ENCODE results near the gene TP53I11.

The TP53I11 gene

DNA sequence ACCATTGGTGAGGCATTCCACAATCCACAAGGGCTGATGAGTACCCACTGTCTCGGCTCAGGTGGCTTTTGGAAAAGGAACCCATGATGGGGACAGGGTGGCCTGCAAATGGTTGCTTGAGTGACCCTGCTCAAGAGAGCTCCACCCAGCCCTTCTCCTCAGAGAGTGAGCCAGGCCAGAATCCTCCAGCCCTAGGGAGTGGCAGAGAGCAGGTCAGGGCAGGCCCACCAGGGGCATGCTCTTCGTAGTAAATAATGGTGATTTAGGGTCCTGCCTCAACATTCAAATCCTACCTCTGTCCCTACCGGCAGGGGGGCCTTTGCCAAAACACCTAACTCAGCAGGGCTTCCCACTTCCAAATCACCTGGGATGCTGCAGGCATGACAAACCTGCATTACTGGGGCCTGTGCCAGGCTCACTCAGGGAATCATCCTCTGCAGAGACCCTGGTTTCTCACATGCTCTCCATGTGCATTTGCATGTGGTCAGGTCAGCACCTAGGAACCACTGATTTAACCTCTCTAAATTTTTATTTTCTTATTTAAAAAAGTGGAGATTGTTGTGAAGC, 17.3 kb upstream of the TP53I11 start:
- TF ChIP-seq, protein P1, sequence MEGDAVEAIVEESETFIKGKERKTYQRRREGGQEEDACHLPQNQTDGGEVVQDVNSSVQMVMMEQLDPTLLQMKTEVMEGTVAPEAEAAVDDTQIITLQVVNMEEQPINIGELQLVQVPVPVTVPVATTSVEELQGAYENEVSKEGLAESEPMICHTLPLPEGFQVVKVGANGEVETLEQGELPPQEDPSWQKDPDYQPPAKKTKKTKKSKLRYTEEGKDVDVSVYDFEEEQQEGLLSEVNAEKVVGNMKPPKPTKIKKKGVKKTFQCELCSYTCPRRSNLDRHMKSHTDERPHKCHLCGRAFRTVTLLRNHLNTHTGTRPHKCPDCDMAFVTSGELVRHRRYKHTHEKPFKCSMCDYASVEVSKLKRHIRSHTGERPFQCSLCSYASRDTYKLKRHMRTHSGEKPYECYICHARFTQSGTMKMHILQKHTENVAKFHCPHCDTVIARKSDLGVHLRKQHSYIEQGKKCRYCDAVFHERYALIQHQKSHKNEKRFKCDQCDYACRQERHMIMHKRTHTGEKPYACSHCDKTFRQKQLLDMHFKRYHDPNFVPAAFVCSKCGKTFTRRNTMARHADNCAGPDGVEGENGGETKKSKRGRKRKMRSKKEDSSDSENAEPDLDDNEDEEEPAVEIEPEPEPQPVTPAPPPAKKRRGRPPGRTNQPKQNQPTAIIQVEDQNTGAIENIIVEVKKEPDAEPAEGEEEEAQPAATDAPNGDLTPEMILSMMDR (IDR thresholded peaks at IDR 0.05; ENCODE audit: low read depth, low read length, missing control alignments), result no peak
- no peak overlapping the region for H3K4me3 ChIP-seq (ENCODE audit: low read depth, low read length)
- in situ Hi-C loops (cut with HindIII; ENCODE audit: low sequenced_read_pairs), result no loop called here
- DNase-seq (ENCODE audit: low read depth), result no peak

DNA sequence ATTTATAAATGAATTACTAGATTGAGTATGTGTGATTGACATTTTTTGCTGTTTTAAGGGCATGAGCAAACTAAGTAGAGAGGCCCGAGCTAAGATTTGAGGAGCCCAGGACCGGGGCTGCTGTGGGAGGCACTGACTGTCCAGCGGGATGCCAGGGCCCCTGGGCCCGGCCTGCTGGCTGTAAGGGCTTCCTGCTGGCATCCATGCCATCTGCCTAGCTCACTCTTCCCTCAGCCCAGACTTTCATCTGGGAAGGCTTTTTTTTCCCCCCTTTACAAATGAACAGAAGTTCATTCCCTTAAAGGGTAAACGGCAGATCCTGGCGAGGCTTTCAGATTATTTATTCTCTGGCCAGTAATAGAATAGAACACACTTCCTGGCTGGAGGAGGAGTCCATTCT, 16.0 kb upstream of the TP53I11 start:
- TF ChIP-seq, protein P1 (IDR thresholded peaks at IDR 0.05; ENCODE audit: low read depth, low read length, missing control alignments), result no peak
- H3K4me3 ChIP-seq (ENCODE audit: low read depth, low read length), result no peak overlapping the region
- in situ Hi-C loops (cut with HindIII; ENCODE audit: low sequenced_read_pairs), result no loop called here
- no peak for DNase-seq (ENCODE audit: low read depth)

DNA sequence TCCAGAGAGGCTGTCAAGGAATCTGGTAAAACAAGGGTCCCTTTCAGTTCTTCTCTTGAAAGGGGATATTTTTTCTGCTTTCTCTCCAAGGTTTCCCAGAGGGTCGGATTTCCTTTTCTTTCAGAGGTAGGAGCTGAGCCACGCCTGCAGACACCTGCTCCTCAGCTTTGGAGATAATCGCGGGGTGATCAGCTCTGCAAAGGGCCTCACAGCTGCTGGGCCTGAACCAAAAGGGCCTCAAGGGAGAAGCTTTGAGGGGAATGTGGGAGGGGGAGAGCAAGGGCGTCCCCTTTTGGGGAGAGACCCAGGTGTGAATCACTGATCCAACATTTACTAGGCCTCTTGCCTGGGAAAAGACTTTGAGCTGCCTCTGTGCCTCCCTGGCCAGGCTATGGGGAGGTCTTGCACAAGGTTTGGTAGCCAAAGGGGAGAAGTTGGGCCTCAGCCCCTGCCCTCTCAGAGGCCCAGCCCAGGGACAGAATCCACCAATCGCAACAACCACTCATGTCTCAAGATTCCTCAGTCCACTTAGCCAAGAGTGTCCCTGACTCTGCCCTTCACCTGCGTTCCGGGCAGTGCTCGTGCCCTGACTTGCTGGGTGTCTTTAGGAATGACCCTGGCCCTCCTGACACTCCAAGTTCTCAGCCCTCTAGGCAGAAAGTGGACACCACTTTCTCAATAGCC, 14.0 kb upstream of the TP53I11 start:
- in situ Hi-C loops (cut with HindIII; ENCODE audit: low sequenced_read_pairs), result no loop called here
- TF ChIP-seq, protein P1 (IDR thresholded peaks at IDR 0.05; ENCODE audit: low read depth, low read length, missing control alignments), result no peak

DNA sequence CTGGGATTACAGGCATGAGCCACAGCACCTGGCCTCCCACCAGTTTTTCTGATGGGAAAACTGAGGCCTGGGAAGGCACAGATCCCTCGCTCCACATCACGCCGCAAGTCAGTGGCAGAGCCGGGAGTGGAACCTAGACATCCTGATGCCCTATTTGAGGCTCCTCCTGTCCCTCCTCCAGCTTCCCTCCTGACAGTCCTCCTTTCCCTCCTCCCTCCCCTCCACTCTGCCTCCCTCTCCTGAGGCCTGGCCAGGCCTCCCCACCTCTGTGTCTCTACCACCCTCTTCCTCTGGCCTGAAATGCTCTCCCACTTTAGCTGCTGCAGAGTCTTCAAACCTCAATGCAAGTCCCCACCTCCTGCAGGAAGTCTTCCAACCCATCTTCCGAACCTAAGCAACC, 13.3 kb upstream of the TP53I11 start:
- TF ChIP-seq, protein P1 (IDR thresholded peaks at IDR 0.05; ENCODE audit: low read depth, low read length, missing control alignments), result no peak
- DNase-seq (ENCODE audit: low read depth), result no peak
- in situ Hi-C loops (cut with HindIII; ENCODE audit: low sequenced_read_pairs), result no loop called here

More for the DNA sequence above, 14.0 kb upstream of the TP53I11 start:
- H3K4me3 ChIP-seq (ENCODE audit: low read depth, low read length), result no peak overlapping the region
- no peak for DNase-seq (ENCODE audit: low read depth)

DNA sequence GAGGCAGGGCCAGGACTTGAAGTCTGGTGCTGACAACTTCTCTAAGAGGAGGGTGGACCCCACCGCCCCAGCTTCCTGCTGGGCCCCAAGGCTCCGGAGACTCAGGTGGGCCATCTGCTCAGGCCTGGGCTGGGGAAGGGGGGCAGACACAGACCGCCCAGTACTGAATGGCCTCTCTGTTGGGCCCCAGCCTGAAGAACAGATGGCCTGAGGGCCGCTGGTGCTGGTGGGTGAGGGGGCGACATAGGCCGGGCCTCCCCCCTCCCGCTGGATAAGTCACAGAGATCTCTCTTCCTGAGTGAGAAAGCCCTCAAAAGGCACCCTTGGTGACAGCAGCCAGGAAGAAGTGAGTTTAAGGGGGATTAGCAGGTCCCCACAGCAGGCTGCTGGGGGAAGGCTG, 12.5 kb upstream of the TP53I11 start:
- H3K4me3 ChIP-seq (ENCODE audit: low read depth, low read length), result no peak overlapping the region
- in situ Hi-C loops (cut with HindIII; ENCODE audit: low sequenced_read_pairs), result no loop called here
- TF ChIP-seq, protein P1 (IDR thresholded peaks at IDR 0.05; ENCODE audit: low read depth, low read length, missing control alignments), result no peak
- no peak for DNase-seq (ENCODE audit: low read depth)

More for the DNA sequence above, 13.3 kb upstream of the TP53I11 start:
- H3K4me3 ChIP-seq (ENCODE audit: low read depth, low read length), result no peak overlapping the region

DNA sequence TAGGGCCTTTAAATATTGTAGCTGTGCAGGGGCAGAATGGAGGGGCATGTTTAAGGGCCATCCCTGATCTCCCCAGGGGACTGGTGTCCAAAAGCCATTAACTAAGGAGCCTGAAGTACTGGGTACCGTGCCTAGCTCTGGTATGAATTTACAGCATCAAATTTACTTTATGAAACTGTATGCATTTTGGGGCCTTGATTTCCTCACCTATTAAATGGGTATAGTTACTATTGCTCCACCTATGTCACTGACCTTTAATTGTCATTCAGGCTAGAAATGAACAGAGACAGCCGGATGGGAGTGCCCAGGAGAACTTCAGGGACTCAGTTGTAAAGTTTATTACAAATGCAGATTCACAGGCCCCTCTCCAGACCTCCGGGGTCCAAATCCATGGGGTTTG, 11.8 kb upstream of the TP53I11 start:
- TF ChIP-seq, protein P1 (IDR thresholded peaks at IDR 0.05; ENCODE audit: low read depth, low read length, missing control alignments), result no peak
- in situ Hi-C loops (cut with HindIII; ENCODE audit: low sequenced_read_pairs), result no loop called here
- no peak overlapping the region for H3K4me3 ChIP-seq (ENCODE audit: low read depth, low read length)
- DNase-seq (ENCODE audit: low read depth), result no peak
